ENCODE measurements around the gene PTGDS. TPM values are rescaled to one million over a fixed set of nuclear protein-coding genes. Genes with fewer than 3 reads are reported as not detected.

PTGDS gene
- total and polyA plus RNA-seq, 9 donors, result 5.8 to 191 (median 43.1) TPM

DNA sequence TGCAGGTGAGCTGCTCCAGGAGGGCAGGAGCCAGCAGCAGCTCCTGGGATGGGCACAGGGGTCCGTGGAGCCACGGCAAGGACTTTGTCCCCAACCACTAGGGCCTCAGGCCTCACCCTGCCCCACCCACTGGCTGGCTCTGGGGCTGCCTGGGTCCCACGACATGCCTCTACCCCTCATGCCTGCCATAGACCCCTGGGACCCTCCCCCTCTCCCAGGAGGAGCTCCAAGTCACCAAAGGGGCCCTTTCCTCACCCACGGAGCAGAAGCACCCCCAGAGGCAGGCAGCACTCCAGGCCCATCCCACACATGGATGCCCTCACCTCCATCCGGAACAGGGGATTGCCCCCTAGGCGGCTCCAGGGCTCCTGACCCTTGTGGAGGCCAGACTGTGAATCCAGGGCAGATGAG, 44.3 kb downstream of the PTGDS start:
- no peaks in the 10 kb centered on the region for H3K36me3 ChIP-seq
- no peaks in the 10 kb centered on the region for H3K9me3 ChIP-seq
- intact Hi-C loops (cut with DNase I), result no loop called here

DNA sequence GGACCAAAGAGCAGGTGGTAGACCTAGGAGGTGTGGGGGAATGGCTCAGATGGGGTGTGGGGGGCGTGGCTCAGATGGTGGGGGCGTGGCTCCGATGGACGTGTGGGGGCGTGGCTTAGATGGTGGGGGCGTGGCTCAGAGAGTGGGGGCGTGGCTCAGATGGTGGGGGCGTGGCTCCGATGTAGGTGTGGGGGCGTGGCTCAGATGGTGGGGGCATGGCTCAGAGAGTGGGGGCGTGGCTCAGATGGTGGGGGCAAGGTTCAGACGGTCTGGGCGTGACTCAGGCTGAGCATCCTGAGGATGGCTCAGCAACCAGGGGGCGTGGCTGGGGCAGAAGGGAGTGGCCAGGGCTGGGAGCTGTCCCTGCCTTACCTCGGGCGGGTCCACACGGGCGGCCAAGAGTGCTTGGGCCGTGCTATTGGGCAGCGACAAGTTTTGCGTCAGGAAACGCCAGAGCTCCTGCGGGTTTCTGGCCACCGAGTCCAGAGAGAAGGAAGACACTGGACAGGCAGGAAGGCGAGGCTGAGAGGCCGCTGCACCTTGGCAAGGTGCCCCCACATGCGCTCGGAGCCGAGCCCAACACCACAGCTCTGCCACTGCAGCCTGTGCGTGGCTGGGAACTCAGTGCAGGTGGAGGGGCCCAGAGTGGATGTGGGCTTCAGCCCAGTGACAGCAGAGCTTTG, 44.8 kb downstream of the PTGDS start:
- Histone ChIP-seq H3K4me3 (no peak overlapping the region), H3K4me1 (ENCODE audit: insufficient read depth) (no peaks in the 10 kb centered on the region), H3K27ac (no peak overlapping the region), H3K27me3 (no peaks in the 10 kb centered on the region), H3K36me3 (no peaks in the 10 kb centered on the region), H3K9me3 (no peaks in the 10 kb centered on the region)
- TF ChIP-seq, protein P1, sequence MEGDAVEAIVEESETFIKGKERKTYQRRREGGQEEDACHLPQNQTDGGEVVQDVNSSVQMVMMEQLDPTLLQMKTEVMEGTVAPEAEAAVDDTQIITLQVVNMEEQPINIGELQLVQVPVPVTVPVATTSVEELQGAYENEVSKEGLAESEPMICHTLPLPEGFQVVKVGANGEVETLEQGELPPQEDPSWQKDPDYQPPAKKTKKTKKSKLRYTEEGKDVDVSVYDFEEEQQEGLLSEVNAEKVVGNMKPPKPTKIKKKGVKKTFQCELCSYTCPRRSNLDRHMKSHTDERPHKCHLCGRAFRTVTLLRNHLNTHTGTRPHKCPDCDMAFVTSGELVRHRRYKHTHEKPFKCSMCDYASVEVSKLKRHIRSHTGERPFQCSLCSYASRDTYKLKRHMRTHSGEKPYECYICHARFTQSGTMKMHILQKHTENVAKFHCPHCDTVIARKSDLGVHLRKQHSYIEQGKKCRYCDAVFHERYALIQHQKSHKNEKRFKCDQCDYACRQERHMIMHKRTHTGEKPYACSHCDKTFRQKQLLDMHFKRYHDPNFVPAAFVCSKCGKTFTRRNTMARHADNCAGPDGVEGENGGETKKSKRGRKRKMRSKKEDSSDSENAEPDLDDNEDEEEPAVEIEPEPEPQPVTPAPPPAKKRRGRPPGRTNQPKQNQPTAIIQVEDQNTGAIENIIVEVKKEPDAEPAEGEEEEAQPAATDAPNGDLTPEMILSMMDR (IDR thresholded peaks at IDR 0.05), result no peak
- TF ChIP-seq POLR2A (IDR thresholded peaks at IDR 0.05), result no peak
- TF ChIP-seq EP300 (IDR thresholded peaks at IDR 0.05), result no peak
- WGBS, 3 donors, result 54 to 64% (median 55%) methylated on average over 24 to 30 of the region's 30 CpGs
- intact Hi-C loops (cut with DNase I), result no loop called here
- peak in 2 of 5 donors; percentile 52 to 68 for DNase-seq

More for the DNA sequence above, 44.3 kb downstream of the PTGDS start:
- TF ChIP-seq POLR2A (IDR thresholded peaks at IDR 0.05), result no peak
- TF ChIP-seq, protein P1 (IDR thresholded peaks at IDR 0.05), result no peak
- TF ChIP-seq EP300 (IDR thresholded peaks at IDR 0.05), result no peak
- H3K4me1 ChIP-seq (ENCODE audit: insufficient read depth), result no peaks in the 10 kb centered on the region
- H3K27me3 ChIP-seq, result no peaks in the 10 kb centered on the region
- WGBS, 3 donors, result 74 to 86% (median 81%) methylated on average over 3 to 6 of the region's 6 CpGs
- no peak overlapping the region for H3K27ac ChIP-seq
- DNase-seq, result no peak
- H3K4me3 ChIP-seq, result no peak overlapping the region

DNA sequence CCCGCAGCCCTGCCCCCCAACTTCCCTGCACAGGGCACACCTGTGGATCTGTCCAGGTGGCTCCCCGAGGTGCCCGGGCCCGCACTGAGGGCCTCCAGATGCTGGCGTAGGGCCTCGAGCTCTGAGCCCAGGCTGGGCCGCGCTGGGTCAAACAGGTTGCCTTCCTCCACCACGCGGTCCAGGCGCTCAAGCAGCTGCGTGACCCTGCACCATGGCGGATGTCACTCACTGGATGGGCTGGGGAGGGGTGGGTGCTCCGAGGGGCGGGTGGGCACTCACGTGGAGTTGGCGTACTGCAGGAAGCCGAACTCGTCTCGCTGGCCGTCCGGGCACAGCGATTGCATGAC, 45.3 kb downstream of the PTGDS start:
- Histone ChIP-seq H3K27ac (no peak overlapping the region), H3K27me3 (no peaks in the 10 kb centered on the region), H3K4me1 (ENCODE audit: insufficient read depth) (no peaks in the 10 kb centered on the region), H3K36me3 (no peaks in the 10 kb centered on the region), H3K9me3 (no peaks in the 10 kb centered on the region), H3K4me3 (no peak overlapping the region)
- intact Hi-C loops (cut with DNase I), result no loop called here
- DNase-seq, result no peak
- TF ChIP-seq EP300 (IDR thresholded peaks at IDR 0.05) (no peak), POLR2A (IDR thresholded peaks at IDR 0.05) (no peak)
- TF ChIP-seq, protein P1 (IDR thresholded peaks at IDR 0.05), result no peak
- WGBS, 3 donors, result 91 to 93% (median 93%) methylated on average over 23 of the region's 23 CpGs

DNA sequence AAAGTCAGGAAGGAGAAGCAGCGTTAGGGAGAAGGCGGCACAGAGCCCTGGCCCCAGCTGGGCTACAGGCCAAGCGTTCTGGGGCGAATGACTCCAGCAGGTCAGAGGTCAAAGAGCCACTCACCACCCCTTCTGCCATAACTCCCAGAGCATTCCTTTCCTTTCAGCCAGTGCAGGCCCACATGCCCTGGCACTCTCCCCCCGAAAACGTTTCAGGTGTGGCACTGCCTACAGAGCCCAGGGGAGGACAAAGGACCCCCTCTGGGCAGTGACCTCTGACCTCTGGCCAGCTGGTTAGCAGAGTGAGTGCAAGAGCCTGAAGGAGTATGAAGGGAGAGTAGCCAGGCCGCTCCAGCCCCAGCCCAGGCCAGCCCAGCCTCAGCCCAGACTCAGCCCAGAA, 45.9 kb downstream of the PTGDS start:
- Histone ChIP-seq H3K9me3 (no peaks in the 10 kb centered on the region), H3K4me3 (no peak overlapping the region)

More for the DNA sequence above, 45.9 kb downstream of the PTGDS start:
- no peaks in the 10 kb centered on the region for H3K36me3 ChIP-seq
- no peak for DNase-seq
- H3K4me1 ChIP-seq (ENCODE audit: insufficient read depth), result no peaks in the 10 kb centered on the region
- intact Hi-C loops (cut with DNase I), result no loop called here
- TF ChIP-seq, protein P1 (IDR thresholded peaks at IDR 0.05), result no peak
- no peak for TF ChIP-seq EP300 (IDR thresholded peaks at IDR 0.05)
- no peak for TF ChIP-seq POLR2A (IDR thresholded peaks at IDR 0.05)
- 64 to 75% (median 69%) methylated on average over 7 of the region's 7 CpGs for whole genome bisulfite sequencing, 3 donors
- no peak overlapping the region for H3K27ac ChIP-seq
- no peaks in the 10 kb centered on the region for H3K27me3 ChIP-seq
